ENCODE data around the gene PXN. TPM values are rescaled to one million over a fixed set of nuclear protein-coding genes. Genes with fewer than 3 reads are reported as not detected.

Gene PXN
- polyA plus RNA-seq, 1 donor from 2014 or later: 5.9 TPM

- Histone ChIP-seq H3K36me3 (ENCODE audit: insufficient read depth, low read length) (no peaks in the 10 kb centered on the region), H2AFZ (ENCODE audit: low read depth, low read length) (no peak overlapping the region), H3K4me3 (ENCODE audit: low read length) (no peak overlapping the region), H3F3A (ENCODE audit: insufficient read depth, low read length, poor library complexity, severe bottlenecking) (no peaks in the 10 kb centered on the region), H3K9me3 (ENCODE audit: low read length) (no peaks in the 10 kb centered on the region), H3K27ac (ENCODE audit: low read length) (no peak overlapping the region), H4K20me1 (ENCODE audit: insufficient read depth) (no peaks in the 10 kb centered on the region), H3K9me2 (ENCODE audit: insufficient read depth, low read length) (no peaks in the 10 kb centered on the region), H3K79me2 (replicated peaks; ENCODE audit: insufficient read depth, low read length) (no peaks in the 10 kb centered on the region), H3K4me2 (ENCODE audit: low read length) (no peak overlapping the region), H3K27me3 (ENCODE audit: insufficient read depth, low read depth, low read length) (no peaks in the 10 kb centered on the region), H3K9ac (ENCODE audit: low read length) (no peak overlapping the region)
- TF ChIP-seq POLR2AphosphoS5 (IDR thresholded peaks at IDR 0.05): no peak
- no peak for TF ChIP-seq MXI1 (conservative IDR thresholded peaks at IDR 0.05; ENCODE audit: poor library complexity, severe bottlenecking)
- no peak for TF ChIP-seq RAD21 (conservative IDR thresholded peaks at IDR 0.05)
- TF ChIP-seq EP300 (conservative IDR thresholded peaks at IDR 0.05; ENCODE audit: poor library complexity, severe bottlenecking): no peak
- TF ChIP-seq TAF1 (IDR thresholded peaks at IDR 0.05; ENCODE audit: low read depth): no peak
- no peak for TF ChIP-seq SMC3 (conservative IDR thresholded peaks at IDR 0.05; ENCODE audit: poor library complexity)
- TF ChIP-seq EZH2 (IDR thresholded peaks at IDR 0.05; ENCODE audit: borderline replicate concordance, insufficient read depth, low read length, poor library complexity, severe bottlenecking): no peak
- no peak for TF ChIP-seq CTCF (IDR thresholded peaks at IDR 0.05; ENCODE audit: poor library complexity, severe bottlenecking)
- TF ChIP-seq REST (IDR thresholded peaks at IDR 0.05; ENCODE audit: borderline replicate concordance): no peak
Observed at GRCh38 chr12:120261951-120262851, 3.3 kb downstream of the PXN start.

- Histone ChIP-seq H2AFZ (ENCODE audit: low read depth, low read length) (no peak overlapping the region), H3K9ac (ENCODE audit: low read length) (no peak overlapping the region), H4K20me1 (ENCODE audit: insufficient read depth) (no peaks in the 10 kb centered on the region), H3K4me2 (ENCODE audit: low read length) (no peak overlapping the region), H3K9me3 (ENCODE audit: low read length) (no peaks in the 10 kb centered on the region), H3K27ac (ENCODE audit: low read length) (no peak overlapping the region), H3K79me2 (replicated peaks; ENCODE audit: insufficient read depth, low read length) (no peaks in the 10 kb centered on the region), H3K36me3 (ENCODE audit: insufficient read depth, low read length) (no peaks in the 10 kb centered on the region), H3F3A (ENCODE audit: insufficient read depth, low read length, poor library complexity, severe bottlenecking) (no peaks in the 10 kb centered on the region), H3K9me2 (ENCODE audit: insufficient read depth, low read length) (no peaks in the 10 kb centered on the region), H3K27me3 (ENCODE audit: insufficient read depth, low read depth, low read length) (no peaks in the 10 kb centered on the region), H3K4me3 (ENCODE audit: low read length) (no peak overlapping the region)
- TF ChIP-seq POLR2AphosphoS5 (IDR thresholded peaks at IDR 0.05) (no peak), MXI1 (conservative IDR thresholded peaks at IDR 0.05; ENCODE audit: poor library complexity, severe bottlenecking) (no peak), EP300 (conservative IDR thresholded peaks at IDR 0.05; ENCODE audit: poor library complexity, severe bottlenecking) (no peak), EZH2 (IDR thresholded peaks at IDR 0.05; ENCODE audit: borderline replicate concordance, insufficient read depth, low read length, poor library complexity, severe bottlenecking) (no peak), CTCF (IDR thresholded peaks at IDR 0.05; ENCODE audit: poor library complexity, severe bottlenecking) (no peak), SMC3 (conservative IDR thresholded peaks at IDR 0.05; ENCODE audit: poor library complexity) (no peak), RAD21 (conservative IDR thresholded peaks at IDR 0.05) (no peak), REST (IDR thresholded peaks at IDR 0.05; ENCODE audit: borderline replicate concordance) (no peak), TAF1 (IDR thresholded peaks at IDR 0.05; ENCODE audit: low read depth) (no peak)
Observed at GRCh38 chr12:120260607-120261006, 4.9 kb downstream of the PXN start.
